CD4-positive, alpha-beta T cell treated with Interleukin-15 for 4 hours (primary cell): ENCODE measurements around the gene TRAM2.

Experiments
- DNase-seq: peaks from one replicate; pipeline ENCODE4 v3.0.0-alpha.2; 2020; ENCODE audit warnings: low spot score

The TRAM2 gene

GRCh38 chr6:52566853-52567279, 10.0 kb downstream of the TRAM2 start:
- DNase-seq, result no peak

GRCh38 chr6:52566201-52566600, 10.7 kb downstream of the TRAM2 start:
- no peak for DNase-seq

- no peak for DNase-seq
Measured at GRCh38 chr6:52564856-52565255, 12.0 kb downstream of the TRAM2 start.

DNA sequence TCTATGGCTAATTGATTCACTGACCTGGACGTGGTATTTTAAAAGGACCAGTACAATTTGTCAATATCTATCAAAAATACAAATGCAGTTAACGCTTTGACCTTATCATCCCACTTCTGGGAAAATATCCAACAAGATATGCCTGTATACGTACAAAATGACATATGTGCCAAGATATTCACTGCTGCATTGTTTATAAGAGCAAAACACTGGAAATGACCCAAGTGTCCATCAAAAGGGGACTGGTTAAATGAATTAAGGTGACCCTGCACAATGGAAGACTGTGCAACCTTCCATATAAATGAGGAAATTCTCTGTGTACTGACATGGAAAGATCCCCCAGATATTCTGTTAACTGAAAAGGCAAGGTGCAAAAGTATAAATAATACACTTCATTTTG, 13.9 kb downstream of the TRAM2 start:
- no peak for DNase-seq

DNA sequence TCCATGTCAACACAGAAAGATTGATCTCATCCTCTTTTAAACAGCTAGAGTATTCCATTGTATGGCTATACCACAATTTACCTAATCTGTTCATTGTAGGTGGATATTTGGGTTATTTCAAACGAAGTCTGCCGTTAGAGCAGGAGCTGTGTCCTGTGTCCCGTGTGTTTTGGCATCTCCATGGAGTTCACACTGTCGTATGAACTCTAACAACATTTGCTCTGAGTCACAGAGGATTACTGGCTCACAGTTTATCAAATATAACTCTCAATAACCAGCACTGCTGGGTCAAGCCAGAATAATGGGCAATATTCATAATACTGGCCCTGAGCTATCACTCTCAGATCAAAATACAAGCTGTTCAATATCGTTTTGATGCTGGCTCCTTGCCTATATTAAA, 16.4 kb downstream of the TRAM2 start:
- DNase-seq, result no peak

GRCh38 chr6:52558266-52559000, 18.4 kb downstream of the TRAM2 start:
- no peak for DNase-seq

- no peak for DNase-seq
Measured at GRCh38 chr6:52557389-52558265, 19.2 kb downstream of the TRAM2 start.

- no peak for DNase-seq
Measured at GRCh38 chr6:52555518-52556233, 21.2 kb downstream of the TRAM2 start.

DNA sequence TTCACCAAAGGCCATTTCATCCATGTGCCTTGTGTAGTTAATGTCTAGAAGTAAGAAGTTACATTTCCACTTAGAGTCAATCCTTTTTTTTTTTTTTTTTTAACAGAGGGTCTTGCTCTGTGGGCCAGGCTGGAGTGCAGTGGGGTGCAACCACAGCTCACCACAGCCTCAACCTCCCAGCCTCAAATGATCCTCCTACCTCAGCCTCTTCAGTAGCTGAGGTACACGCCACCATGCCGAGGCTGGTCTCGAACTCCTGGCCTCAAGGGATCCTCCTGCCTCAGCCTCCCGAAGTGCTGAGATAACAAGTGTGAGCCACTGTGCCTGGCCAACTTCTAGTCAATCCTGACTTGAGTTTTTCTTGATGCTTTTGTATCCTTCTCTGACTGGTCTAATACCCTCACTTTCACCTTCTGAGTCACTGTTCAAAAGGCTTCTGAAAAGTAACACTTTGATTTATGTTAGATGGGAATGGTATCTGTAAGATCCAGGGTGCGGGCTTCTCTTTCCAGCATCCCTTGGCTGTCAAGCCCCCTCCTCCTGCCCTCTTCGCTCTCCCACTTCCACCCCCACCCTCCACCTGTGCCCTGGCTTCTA, 22.1 kb downstream of the TRAM2 start:
- no peak for DNase-seq

DNA sequence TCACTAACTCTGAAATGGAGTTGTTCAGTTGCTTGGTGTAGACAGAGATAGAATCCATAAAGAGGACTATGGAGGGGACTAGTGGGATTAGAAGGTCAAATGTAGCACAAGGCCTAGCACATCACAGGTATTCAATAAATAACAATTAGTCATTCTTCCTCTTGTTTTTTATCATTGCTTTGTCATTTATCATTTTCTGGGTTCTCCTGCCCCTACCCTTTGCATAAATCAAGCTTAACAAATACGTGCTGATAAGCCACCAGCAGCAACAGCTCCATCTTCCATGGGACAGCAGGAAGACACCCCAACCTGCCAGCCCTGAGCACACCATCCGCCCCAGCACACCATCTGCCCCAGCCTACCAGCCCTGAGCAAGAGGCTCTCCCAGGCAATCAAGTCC, 23.1 kb downstream of the TRAM2 start:
- DNase-seq, result no peak

DNA sequence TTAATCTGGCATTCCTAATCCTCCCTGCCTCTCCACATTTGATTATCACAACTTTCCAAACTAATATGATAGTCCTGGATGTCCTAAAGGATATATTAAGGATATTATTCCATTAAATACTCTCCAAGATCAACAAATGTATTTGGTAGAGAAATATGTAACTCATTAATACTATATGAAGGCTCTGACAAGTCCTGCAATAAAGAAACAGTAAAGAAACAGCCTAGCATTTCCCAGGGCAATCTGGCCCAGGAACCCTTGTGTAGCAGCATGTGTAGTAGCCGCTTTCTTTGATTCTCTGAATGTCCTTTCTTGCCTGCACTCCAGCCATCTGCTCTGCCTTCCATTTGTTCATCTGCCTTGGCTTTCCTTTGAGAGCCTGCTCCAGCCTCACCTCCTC, 23.7 kb downstream of the TRAM2 start:
- no peak for DNase-seq

DNA sequence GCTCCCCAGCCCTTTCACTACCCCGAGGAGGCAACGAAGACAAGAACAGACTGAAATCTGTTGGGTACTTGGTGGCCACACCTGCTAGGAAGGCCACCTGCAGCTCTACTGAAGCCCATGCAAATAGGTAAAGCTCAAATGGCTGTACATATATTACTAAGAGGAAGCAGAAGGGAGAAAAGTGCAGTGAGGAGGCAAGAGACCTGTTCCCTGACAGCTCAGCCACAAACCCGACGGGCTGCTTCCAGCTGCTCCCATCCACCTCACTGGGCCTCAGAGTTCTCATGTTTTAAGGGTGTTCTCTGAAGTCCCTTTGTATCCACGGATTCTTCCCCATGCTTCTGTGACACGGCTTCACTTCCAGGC, 24.6 kb downstream of the TRAM2 start:
- no peak for DNase-seq

DNA sequence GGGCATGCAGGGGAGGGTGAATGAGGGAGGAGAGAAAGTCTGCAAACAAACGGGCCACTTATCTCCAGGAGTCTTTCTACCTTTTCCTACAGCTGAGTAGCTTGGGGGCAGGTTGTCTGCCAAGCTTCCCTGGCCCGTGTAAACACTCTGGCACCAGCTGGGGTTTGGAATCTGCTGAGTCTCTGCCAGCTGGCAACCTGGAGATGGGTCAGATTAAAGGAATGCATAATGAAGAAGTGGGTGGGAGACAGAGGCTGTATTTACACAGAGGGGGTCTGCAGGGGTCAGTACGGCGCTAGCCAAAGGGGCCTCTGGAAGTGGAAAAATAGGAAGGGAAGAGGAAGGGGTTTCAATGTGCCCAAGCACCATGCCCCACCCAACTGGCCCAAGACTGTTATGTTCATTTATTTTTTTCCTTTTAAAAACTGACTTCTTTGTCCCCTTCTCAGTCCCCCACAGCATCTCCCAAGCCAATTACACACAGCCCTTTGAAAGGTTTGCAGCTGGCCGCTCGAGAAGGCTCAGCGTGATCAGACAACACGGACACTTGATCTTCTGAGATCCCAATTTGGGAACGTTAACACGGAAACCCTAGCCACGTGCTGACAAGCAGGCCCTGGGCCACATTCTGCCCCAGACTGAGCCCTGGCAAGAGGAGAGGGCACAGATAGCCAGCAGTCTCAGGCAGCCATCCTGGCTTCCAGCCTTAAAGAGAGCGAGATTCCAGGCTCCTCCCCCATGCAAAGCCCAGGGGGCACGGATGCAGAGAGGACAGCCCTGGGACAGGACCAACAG, 25.2 kb downstream of the TRAM2 start:
- no peak for DNase-seq

DNA sequence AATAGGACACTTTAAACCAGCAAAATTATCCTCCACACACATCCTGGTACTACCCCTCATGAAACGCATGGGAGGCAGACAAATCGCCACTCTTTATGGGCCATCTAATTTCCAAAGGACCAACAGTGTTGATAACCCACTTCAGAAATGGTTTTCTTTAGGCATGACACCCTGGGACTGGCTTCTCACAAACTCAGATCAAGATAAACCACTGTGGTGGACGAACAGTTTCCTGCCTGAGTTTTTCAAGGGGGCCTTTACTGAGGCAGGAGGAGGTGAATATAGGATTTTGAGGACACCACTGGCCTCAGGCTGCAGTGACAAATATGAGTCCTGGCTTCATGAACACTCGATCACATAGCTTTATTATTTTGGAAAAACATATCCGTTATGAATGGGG, 26.0 kb downstream of the TRAM2 start:
- no peak for DNase-seq

- DNase-seq, result no peak
Measured at GRCh38 chr6:52550014-52550575, 26.8 kb downstream of the TRAM2 start.

DNA sequence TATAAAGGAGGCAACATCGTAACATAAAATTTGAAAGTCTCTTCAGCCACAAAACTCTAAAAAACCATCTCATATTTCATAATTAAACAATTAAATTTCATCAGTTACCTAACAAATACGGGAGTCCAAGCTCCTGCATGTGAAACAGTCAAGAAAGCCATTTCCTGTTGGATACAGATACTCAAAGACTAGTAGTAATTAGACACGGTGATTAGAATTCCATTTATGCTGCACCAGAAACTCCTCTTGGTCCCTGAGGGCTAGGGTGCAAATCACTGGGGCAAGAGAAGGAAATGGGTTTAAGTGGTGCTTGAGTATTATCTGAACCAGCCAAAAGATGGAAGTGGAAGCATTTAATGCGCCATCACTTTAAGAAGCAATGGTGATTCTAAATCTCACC, 27.4 kb downstream of the TRAM2 start:
- DNase-seq, result no peak

DNA sequence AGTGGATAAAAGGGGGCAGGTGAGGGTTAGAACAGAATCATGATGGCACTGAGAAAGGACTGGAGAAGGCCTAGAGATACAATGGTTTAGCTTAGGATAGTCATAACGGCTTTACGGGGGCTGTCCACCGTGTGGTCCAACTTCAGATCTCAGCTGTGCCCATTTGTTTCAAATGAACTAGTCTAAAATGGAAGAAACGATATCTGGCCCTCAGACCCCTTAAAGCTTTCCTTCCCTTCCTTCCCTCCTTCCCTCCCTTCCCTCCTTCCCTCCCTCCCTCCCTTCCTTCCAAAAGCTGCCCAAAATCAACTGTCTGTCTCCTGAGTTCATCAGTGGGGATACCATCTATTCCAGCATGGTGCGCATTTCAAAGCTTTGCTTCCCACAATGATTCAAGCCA, 27.9 kb downstream of the TRAM2 start:
- DNase-seq, result no peak

GRCh38 chr6:52548353-52548713, 28.5 kb downstream of the TRAM2 start:
- no peak for DNase-seq

- no peak for DNase-seq
Measured at GRCh38 chr6:52547647-52548352, 29.1 kb downstream of the TRAM2 start.

DNA sequence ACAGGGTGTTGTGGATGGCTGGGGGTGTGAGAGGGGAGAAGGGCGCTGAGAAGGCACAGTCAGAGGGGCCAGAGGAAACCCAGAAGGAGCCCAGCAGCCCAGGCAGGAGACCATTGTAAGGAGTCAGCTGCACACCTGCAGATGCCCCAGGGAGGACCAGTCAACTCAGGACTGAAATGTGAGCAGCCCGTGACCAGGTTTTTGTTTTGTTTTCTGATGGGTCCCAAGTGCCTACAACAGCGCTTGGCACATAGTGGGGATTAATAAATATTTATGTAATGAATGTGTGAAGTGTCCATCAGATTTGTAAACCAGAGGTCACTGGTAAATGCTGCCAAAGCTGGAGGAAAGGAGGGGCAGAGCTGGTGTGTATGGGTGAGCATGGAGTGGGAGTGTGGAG, 30.2 kb downstream of the TRAM2 start:
- no peak for DNase-seq

- no peak for DNase-seq
Measured at GRCh38 chr6:52546192-52546591, 30.7 kb downstream of the TRAM2 start.
